DOHH2 (cell line): ENCODE results near the gene CIB4.

ENCODE experiments used
- CTCF ChIP-seq: fragments of 200-600 bp; sonication (generic); IDR thresholded peaks from one replicate; pipeline ENCODE4 v1.5.1; 2014; ENCODE audit warnings: antibody characterized with exemption, mild to moderate bottlenecking, low read depth, low read length; ENCODE audit not compliant: poor library complexity, severe bottlenecking
- EZH2phosphoT487 ChIP-seq: fragments of 200-600 bp; sonication (generic); IDR thresholded peaks from 2 replicates; pipeline ENCODE4 v1.6.1; 2017; ENCODE audit warnings: borderline replicate concordance, mild to moderate bottlenecking, antibody characterized with exemption, low read length, moderate library complexity, mixed read lengths

GRCh38 chr2:26687801-26688200 lies 46.6 kb upstream of the CIB4 start:
- TF ChIP-seq CTCF (no peak), EZH2phosphoT487 (no peak)
